Measurements from ENCODE around the gene INA. TPM values are rescaled to one million over a fixed set of nuclear protein-coding genes. Genes with fewer than 3 reads are reported as not detected.

INA gene
- polyA plus RNA-seq, 3 donors, result not detected

DNA sequence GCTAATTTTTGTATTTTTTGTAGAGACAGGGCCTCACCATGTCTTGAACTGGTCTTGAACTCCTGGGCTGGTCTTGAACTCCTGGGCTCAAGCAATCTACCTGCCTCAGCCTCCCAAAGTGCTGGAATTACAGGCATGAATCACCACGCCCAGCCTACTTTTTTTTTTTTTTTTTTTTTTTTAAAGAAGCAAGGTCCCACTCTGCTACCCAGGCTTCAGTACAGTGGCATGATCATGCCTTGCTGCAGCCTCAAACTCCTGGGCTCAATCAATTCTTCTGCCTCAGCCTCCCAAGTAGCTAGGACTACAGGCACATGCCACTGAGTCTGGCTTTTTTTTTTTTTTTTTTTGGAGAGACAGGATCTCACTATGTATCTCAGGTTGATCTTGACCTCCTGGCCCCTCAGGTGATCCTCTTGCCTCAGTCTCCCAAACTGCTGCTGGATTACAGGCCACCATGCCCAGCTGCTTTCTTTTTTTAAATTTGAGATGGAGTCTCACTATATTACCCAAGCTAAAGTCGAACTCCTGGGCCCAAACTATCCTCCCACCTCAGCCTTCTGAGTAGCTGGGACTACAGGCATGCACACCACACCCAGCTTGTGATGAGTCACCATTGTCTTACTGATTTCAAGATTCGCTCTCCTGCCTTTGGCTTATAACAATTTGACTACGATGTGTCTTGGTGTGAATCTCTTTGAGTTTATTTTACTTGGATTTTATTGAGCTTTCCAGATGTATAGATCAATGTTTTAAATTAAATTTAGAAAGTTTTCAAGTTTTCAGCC lies 22.2 kb upstream of the INA start:
- no peak overlapping the region for H2AFZ ChIP-seq (ENCODE audit: insufficient read depth, low read depth, low read length, poor library complexity, severe bottlenecking)
- H3K4me2 ChIP-seq (replicated peaks; ENCODE audit: extremely low read depth, low read length, poor library complexity, severe bottlenecking), result no peak overlapping the region
- H3K4me1 Mint-ChIP-seq, result no peaks in the 10 kb centered on the region
- H3K9me3 ChIP-seq (replicated peaks in 1 of 2; ENCODE audit: control insufficient read depth in 1 of 2, insufficient read depth in 1 of 2, low read length in 2 of 2), result peaks cover 0 to 4% of the 10 kb centered on the region in 2 donors
- no CpG with 5 or more reads among the region's 4 CpGs for WGBS (ENCODE audit: insufficient coverage)
- peaks cover 3 to 4% (median 3%) of the 10 kb centered on the region in 3 donors for H3K27me3 Mint-ChIP-seq (ENCODE audit: low read depth in 3 of 3)
- H3K4me3 ChIP-seq (replicated peaks in 1 of 3; ENCODE audit: low read depth in 2 of 3, low read length in 3 of 3), result no peak overlapping the region
- no peaks in the 10 kb centered on the region for H4K20me1 ChIP-seq (ENCODE audit: insufficient read depth, low read length)
- peaks cover 7 to 24% (median 13%) of the 10 kb centered on the region in 7 donors for H3K9me3 Mint-ChIP-seq
- no peak overlapping the region for H3K27ac ChIP-seq (ENCODE audit: low read depth in 1 of 2, low read length in 2 of 2)
- intact Hi-C loops (cut with micrococcal nuclease), result no loop called here
- no peaks in the 10 kb centered on the region for H3K36me3 ChIP-seq (replicated peaks in 1 of 2; ENCODE audit: control insufficient read depth in 1 of 2, insufficient read depth in 2 of 2, low read length in 2 of 2)
- no peak for TF ChIP-seq CTCF (IDR thresholded peaks at IDR 0.05)
- no peak overlapping the region for H3K4me3 Mint-ChIP-seq
- no peaks in the 10 kb centered on the region for H3K36me3 Mint-ChIP-seq
- no peaks in the 10 kb centered on the region for H3K4me1 ChIP-seq (ENCODE audit: control insufficient read depth in 1 of 2, insufficient read depth in 2 of 2, low read length in 2 of 2)
- H3K9ac ChIP-seq (ENCODE audit: insufficient read depth, low read length, poor library complexity, severe bottlenecking), result no peak overlapping the region
- H3K79me2 ChIP-seq (ENCODE audit: insufficient read depth, low read length), result no peaks in the 10 kb centered on the region
- no peak overlapping the region for H3K27ac Mint-ChIP-seq
- H3K27me3 ChIP-seq (ENCODE audit: control insufficient read depth in 2 of 2, insufficient read depth in 2 of 2, low read length in 2 of 2), result no peaks in the 10 kb centered on the region
- no peak for DNase-seq

- Histone ChIP-seq H3K27ac (ENCODE audit: low read depth in 1 of 2, low read length in 2 of 2) (no peak overlapping the region), H3K79me2 (ENCODE audit: insufficient read depth, low read length) (no peaks in the 10 kb centered on the region), H3K9ac (ENCODE audit: insufficient read depth, low read length, poor library complexity, severe bottlenecking) (no peak overlapping the region), H3K4me2 (replicated peaks; ENCODE audit: extremely low read depth, low read length, poor library complexity, severe bottlenecking) (no peak overlapping the region), H2AFZ (ENCODE audit: insufficient read depth, low read depth, low read length, poor library complexity, severe bottlenecking) (no peak overlapping the region), H3K27me3 (ENCODE audit: control insufficient read depth in 2 of 2, insufficient read depth in 2 of 2, low read length in 2 of 2) (no peaks in the 10 kb centered on the region), H3K4me1 (ENCODE audit: control insufficient read depth in 1 of 2, insufficient read depth in 2 of 2, low read length in 2 of 2) (no peaks in the 10 kb centered on the region), H3K9me3 (replicated peaks in 1 of 2; ENCODE audit: control insufficient read depth in 1 of 2, insufficient read depth in 1 of 2, low read length in 2 of 2) (peaks cover 0 to 10% of the 10 kb centered on the region in 2 donors), H3K36me3 (replicated peaks in 1 of 2; ENCODE audit: control insufficient read depth in 1 of 2, insufficient read depth in 2 of 2, low read length in 2 of 2) (no peaks in the 10 kb centered on the region), H4K20me1 (ENCODE audit: insufficient read depth, low read length) (no peaks in the 10 kb centered on the region), H3K4me3 (replicated peaks in 1 of 3; ENCODE audit: low read depth in 2 of 3, low read length in 3 of 3) (no peak overlapping the region)
- intact Hi-C loops (cut with micrococcal nuclease), result no loop called here
- Mint-ChIP-seq H3K27ac (no peak overlapping the region), H3K4me3 (no peak overlapping the region), H3K27me3 (ENCODE audit: low read depth in 3 of 3) (peaks cover 3 to 6% (median 4%) of the 10 kb centered on the region in 3 donors), H3K4me1 (no peaks in the 10 kb centered on the region), H3K9me3 (peaks cover 13 to 27% (median 20%) of the 10 kb centered on the region in 7 donors), H3K36me3 (no peaks in the 10 kb centered on the region)
- no peak for DNase-seq
- WGBS (ENCODE audit: insufficient coverage), result no CpG with 5 or more reads among the region's 1 CpG
- no peak for TF ChIP-seq CTCF (IDR thresholded peaks at IDR 0.05)
Measured at GRCh38 chr10:103256613-103257012, 20.3 kb upstream of the INA start.
